Stimulated activated naive CD8-positive, alpha-beta T cell treated with anti-CD3 and anti-CD28 coated beads, Interleukin-15, Interleukin-2, amounts not matched to agents 100 ng/mL and 50 ng/mL, for 24 hours (primary cell): ENCODE results near the gene FOXRED1.
A peak's percentile ranks its signal among the peaks of the same experiment; 100 is the strongest.

Experiments used
- H3K27ac Mint-ChIP-seq: one replicate; pipeline ENCODE4 v1.8.0; 2021; ENCODE audit warnings: mild to moderate bottlenecking, mixed read lengths
- H3K27me3 Mint-ChIP-seq: one replicate; pipeline ENCODE4 v1.8.0; 2021; ENCODE audit warnings: mixed read lengths
- H3K36me3 Mint-ChIP-seq: one replicate; pipeline ENCODE4 v1.8.0; 2021; ENCODE audit warnings: low read depth, mixed read lengths
- H3K4me1 Mint-ChIP-seq: one replicate; pipeline ENCODE4 v1.8.0; 2021; ENCODE audit warnings: low read depth, mixed read lengths
- H3K4me3 Mint-ChIP-seq: one replicate; pipeline ENCODE4 v1.8.0; 2021; ENCODE audit warnings: mild to moderate bottlenecking, mixed read lengths
- H3K9me3 Mint-ChIP-seq: one replicate; pipeline ENCODE4 v1.8.0; 2021; ENCODE audit warnings: mixed read lengths

Gene FOXRED1

GRCh38 chr11:126257144-126257543, 11.8 kb upstream of the FOXRED1 start:
- Mint-ChIP-seq H3K27ac (no peak overlapping the region), H3K4me3 (no peak overlapping the region), H3K4me1 (no peaks in the 10 kb centered on the region), H3K27me3 (no peaks in the 10 kb centered on the region), H3K36me3 (peaks cover 62% of the 10 kb centered on the region), H3K9me3 (no peaks in the 10 kb centered on the region)

- Mint-ChIP-seq H3K36me3 (peaks cover 65% of the 10 kb centered on the region), H3K27ac (no peak overlapping the region), H3K27me3 (no peaks in the 10 kb centered on the region), H3K9me3 (no peaks in the 10 kb centered on the region), H3K4me3 (no peak overlapping the region), H3K4me1 (no peaks in the 10 kb centered on the region)
Measured at GRCh38 chr11:126257764-126258163, 11.2 kb upstream of the FOXRED1 start.

GRCh38 chr11:126262216-126262615, 6.7 kb upstream of the FOXRED1 start:
- H3K4me1 Mint-ChIP-seq = peaks cover 8% of the 10 kb centered on the region
- H3K36me3 Mint-ChIP-seq = peaks cover 77% of the 10 kb centered on the region
- H3K4me3 Mint-ChIP-seq = no peak overlapping the region
- no peaks in the 10 kb centered on the region for H3K27me3 Mint-ChIP-seq
- no peaks in the 10 kb centered on the region for H3K9me3 Mint-ChIP-seq
- H3K27ac Mint-ChIP-seq = no peak overlapping the region

GRCh38 chr11:126263489-126263888, 5.5 kb upstream of the FOXRED1 start:
- Mint-ChIP-seq H3K27ac (no peak overlapping the region), H3K9me3 (no peaks in the 10 kb centered on the region), H3K4me3 (no peak overlapping the region), H3K36me3 (peaks cover 83% of the 10 kb centered on the region), H3K27me3 (no peaks in the 10 kb centered on the region), H3K4me1 (peaks cover 17% of the 10 kb centered on the region)

GRCh38 chr11:126265811-126266210, 3.1 kb upstream of the FOXRED1 start:
- H3K4me3 Mint-ChIP-seq = no peak overlapping the region
- peaks cover 34% of the 10 kb centered on the region for H3K4me1 Mint-ChIP-seq
- H3K9me3 Mint-ChIP-seq = no peaks in the 10 kb centered on the region
- peak overlapping the region; percentile 15 for H3K27ac Mint-ChIP-seq
- no peaks in the 10 kb centered on the region for H3K27me3 Mint-ChIP-seq
- peaks cover 71% of the 10 kb centered on the region for H3K36me3 Mint-ChIP-seq

- H3K27ac Mint-ChIP-seq = peak overlapping the region; percentile 97
- peaks cover 66% of the 10 kb centered on the region for H3K36me3 Mint-ChIP-seq
- no peaks in the 10 kb centered on the region for H3K9me3 Mint-ChIP-seq
- no peaks in the 10 kb centered on the region for H3K27me3 Mint-ChIP-seq
- peak overlapping the region; percentile 94 for H3K4me3 Mint-ChIP-seq
- H3K4me1 Mint-ChIP-seq = peaks cover 38% of the 10 kb centered on the region
Measured at GRCh38 chr11:126267650-126268049, 1.3 kb upstream of the FOXRED1 start.

GRCh38 chr11:126268361-126268707, 620 bp upstream of the FOXRED1 start:
- Mint-ChIP-seq H3K36me3 (peaks cover 65% of the 10 kb centered on the region), H3K4me1 (peaks cover 39% of the 10 kb centered on the region)

DNA sequence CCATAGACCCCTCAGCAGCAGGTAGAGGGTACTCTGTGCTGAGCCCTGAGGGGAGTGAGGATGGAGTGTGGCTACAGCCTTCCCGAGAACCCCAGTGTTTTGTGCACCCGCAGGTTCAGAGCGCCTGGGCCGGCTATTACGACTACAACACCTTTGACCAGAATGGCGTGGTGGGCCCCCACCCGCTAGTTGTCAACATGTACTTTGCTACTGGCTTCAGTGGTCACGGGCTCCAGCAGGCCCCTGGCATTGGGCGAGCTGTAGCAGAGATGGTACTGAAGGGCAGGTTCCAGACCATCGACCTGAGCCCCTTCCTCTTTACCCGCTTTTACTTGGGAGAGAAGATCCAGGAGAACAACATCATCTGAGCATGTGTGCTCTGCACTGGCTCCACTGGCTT, 8.4 kb downstream of the FOXRED1 start:
- H3K4me3 Mint-ChIP-seq = no peak overlapping the region
- no peak overlapping the region for H3K27ac Mint-ChIP-seq
- H3K4me1 Mint-ChIP-seq = peaks cover 25% of the 10 kb centered on the region
- peaks cover 51% of the 10 kb centered on the region for H3K36me3 Mint-ChIP-seq
- H3K9me3 Mint-ChIP-seq = no peaks in the 10 kb centered on the region
- no peaks in the 10 kb centered on the region for H3K27me3 Mint-ChIP-seq

More at GRCh38 chr11:126268361-126268707, 620 bp upstream of the FOXRED1 start:
- Mint-ChIP-seq H3K27me3 (no peaks in the 10 kb centered on the region), H3K9me3 (no peaks in the 10 kb centered on the region), H3K27ac (peak overlapping the region; percentile 97), H3K4me3 (peak overlapping the region; percentile 94)

GRCh38 chr11:126277780-126278179, 8.8 kb downstream of the FOXRED1 start:
- H3K27me3 Mint-ChIP-seq = no peaks in the 10 kb centered on the region
- H3K4me1 Mint-ChIP-seq = peaks cover 25% of the 10 kb centered on the region
- H3K27ac Mint-ChIP-seq = no peak overlapping the region
- H3K9me3 Mint-ChIP-seq = no peaks in the 10 kb centered on the region
- H3K4me3 Mint-ChIP-seq = no peak overlapping the region
- H3K36me3 Mint-ChIP-seq = peaks cover 47% of the 10 kb centered on the region

GRCh38 chr11:126279191-126279590, 10.2 kb downstream of the FOXRED1 start:
- Mint-ChIP-seq H3K27ac (no peak overlapping the region), H3K36me3 (peaks cover 34% of the 10 kb centered on the region), H3K27me3 (no peaks in the 10 kb centered on the region), H3K4me3 (no peak overlapping the region), H3K9me3 (no peaks in the 10 kb centered on the region), H3K4me1 (peaks cover 35% of the 10 kb centered on the region)

- Mint-ChIP-seq H3K36me3 (peaks cover 20% of the 10 kb centered on the region), H3K4me1 (peaks cover 48% of the 10 kb centered on the region), H3K27me3 (no peaks in the 10 kb centered on the region), H3K9me3 (no peaks in the 10 kb centered on the region), H3K27ac (peak overlapping the region; percentile 21), H3K4me3 (no peak overlapping the region)
Measured at GRCh38 chr11:126280595-126280994, 11.6 kb downstream of the FOXRED1 start.

DNA sequence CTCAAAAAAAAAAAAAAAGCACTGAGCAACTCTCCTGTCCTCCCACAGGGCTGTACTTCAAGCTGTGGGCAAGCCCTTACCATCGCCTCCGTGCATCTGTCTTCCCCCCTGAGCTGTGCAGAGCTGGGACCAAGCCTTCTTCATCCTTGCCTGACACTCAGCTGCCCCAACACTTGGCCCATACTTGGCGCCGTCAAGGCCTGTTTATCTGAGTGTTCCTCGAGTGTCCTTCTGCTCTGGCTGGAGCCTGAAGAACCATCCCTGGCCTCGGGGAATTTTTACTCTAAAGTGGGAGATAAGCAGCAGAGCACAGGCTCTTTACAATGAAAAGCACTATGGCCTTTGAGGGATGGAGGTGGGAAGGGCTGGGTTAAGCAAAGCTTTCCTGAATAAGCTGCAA, 12.3 kb downstream of the FOXRED1 start:
- no peaks in the 10 kb centered on the region for H3K27me3 Mint-ChIP-seq
- H3K27ac Mint-ChIP-seq = no peak overlapping the region
- H3K4me3 Mint-ChIP-seq = peak overlapping the region; percentile 87
- peaks cover 48% of the 10 kb centered on the region for H3K4me1 Mint-ChIP-seq
- peaks cover 14% of the 10 kb centered on the region for H3K36me3 Mint-ChIP-seq
- no peaks in the 10 kb centered on the region for H3K9me3 Mint-ChIP-seq

DNA sequence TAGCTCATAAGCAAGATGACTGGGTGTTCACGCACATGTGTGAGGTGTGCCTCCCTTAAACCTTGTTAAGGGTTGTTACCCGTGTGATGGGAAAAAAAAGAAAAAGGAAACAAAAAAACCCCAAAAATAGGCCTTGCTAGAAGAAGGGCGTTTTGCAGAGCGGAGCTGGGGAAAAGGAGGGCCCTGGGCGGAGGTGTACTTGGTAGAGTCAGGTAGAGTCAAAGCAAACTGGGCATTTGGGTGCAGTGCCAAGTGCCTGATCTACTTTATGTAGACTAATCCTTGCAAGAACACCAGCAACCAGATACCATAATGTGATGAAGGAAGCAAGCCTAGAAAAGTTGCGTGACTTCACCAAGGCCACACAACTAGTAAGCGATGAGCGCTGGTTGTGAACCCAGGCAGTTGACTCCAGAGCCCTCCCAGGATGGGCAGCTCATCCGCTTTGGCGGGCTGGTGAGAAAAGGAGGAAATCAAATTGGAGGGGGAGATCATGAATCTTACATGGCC, 12.8 kb downstream of the FOXRED1 start:
- Mint-ChIP-seq H3K4me3 (peak overlapping the region; percentile 87), H3K9me3 (no peaks in the 10 kb centered on the region), H3K27ac (peak overlapping the region; percentile 87), H3K36me3 (peaks cover 13% of the 10 kb centered on the region), H3K4me1 (peaks cover 52% of the 10 kb centered on the region), H3K27me3 (no peaks in the 10 kb centered on the region)

GRCh38 chr11:126282361-126282735, 13.4 kb downstream of the FOXRED1 start:
- Mint-ChIP-seq H3K9me3 (no peaks in the 10 kb centered on the region), H3K4me3 (peak overlapping the region; percentile 87), H3K36me3 (peaks cover 11% of the 10 kb centered on the region), H3K4me1 (peaks cover 55% of the 10 kb centered on the region), H3K27ac (peak overlapping the region; percentile 87), H3K27me3 (no peaks in the 10 kb centered on the region)

DNA sequence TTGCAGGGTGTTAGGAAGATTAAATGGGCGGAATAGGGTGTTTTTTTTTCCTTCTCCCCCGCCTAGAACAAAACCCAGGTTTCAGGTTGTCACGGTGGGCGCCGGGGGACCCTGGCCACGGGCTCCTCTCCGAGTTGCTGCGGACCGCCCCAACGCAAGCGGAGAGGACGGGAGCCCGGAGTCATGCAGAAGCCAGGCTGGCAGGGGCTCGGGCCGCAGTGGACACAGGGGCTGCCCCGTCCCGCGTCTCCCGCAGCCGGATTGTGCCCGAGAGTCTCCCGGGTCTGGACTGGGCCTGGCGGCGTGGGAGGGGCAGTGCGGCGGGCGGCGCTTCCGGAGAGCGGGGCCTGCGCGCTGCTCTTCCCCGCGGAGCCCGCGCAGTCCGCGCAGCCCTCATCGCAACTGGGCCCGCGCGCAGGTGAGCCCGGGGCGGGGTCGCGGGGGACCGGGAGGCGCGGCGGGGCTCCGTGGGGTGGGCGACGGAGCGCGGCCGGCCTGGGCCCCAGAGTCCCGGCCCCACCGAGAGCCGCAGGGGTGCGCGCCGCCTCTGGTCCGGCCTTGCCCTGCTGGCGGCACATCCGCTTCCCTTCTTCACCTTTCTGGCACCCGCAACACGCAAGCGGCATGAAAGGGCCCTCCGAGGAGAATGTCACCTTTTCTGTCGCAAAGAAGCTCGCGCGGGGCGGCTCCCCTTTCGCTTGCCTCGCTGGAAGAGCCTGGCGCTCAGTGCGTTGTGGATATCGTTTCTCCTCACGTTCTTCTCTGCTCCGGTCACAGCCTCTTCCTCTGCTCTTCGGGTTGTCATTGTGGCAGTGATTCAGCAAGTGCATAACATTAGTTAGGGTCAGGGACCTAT, 14.0 kb downstream of the FOXRED1 start, which contains the start of gene TIRAP:
TSS of gene TIRAP (plus strand) at position 358 of the 856 bp plus-strand sequence. CDS start 7,802 bp downstream, outside the sequence.
- peak within 1 kb of the TSS; percentile 89 for H3K27ac Mint-ChIP-seq
- peak within 1 kb of the TSS; percentile 89 for H3K4me3 Mint-ChIP-seq
- peaks cover 5% of the 10 kb centered on the region for H3K36me3 Mint-ChIP-seq
- no peaks in the 10 kb centered on the region for H3K9me3 Mint-ChIP-seq
- H3K4me1 Mint-ChIP-seq = peaks cover 56% of the 10 kb centered on the region
- H3K27me3 Mint-ChIP-seq = no peaks in the 10 kb centered on the region
